H1 (cell line): Measurements from ENCODE around the gene CEP290. TPM values are rescaled to one million over a fixed set of nuclear protein-coding genes. Genes with fewer than 3 reads are reported as not detected.

Source experiments
- BRCA1 ChIP-seq: IDR thresholded peaks from 2 replicates; pipeline ENCODE4 v1.6.1; 2012; ENCODE audit warnings: low read depth, low read length, improper control_type of control experiment
- CHD2 ChIP-seq: IDR thresholded peaks from 2 replicates; pipeline ENCODE4 v1.6.1; 2012; ENCODE audit warnings: low read length, improper control_type of control experiment
- polyA plus RNA-seq, 7 experiments: library from polyadenylated mRNA; depleted of rRNA in 3 of 7; stranded (reverse) in 5 of 7; unstranded in 2 of 7; fragments of >200 nt in 5 of 7; fragments of 200-250 nt in 2 of 7; gene quantifications; 1 replicate in 5 of 7; 2 replicates in 1 of 7; 4 replicates in 1 of 7; pipeline versions ENCODE4 v1.2.1 to v1.2.3, GENCODE V29; 2011 to 2013; ENCODE audit warnings: missing spikeins in 2 of 7, mixed read lengths in 2 of 7
- total RNA-seq: library from RNA; stranded (reverse); fragmentation: NEBNext Ultra II Directional; extraction: Animal tissue kit (Norgen Biotek cat#: 25700); gene quantifications from 2 replicates; pipeline ENCODE4 v1.2.1, GENCODE V29; 2021

CEP290 gene
- total and polyA plus RNA-seq, 2 of the 8 experiments (the other 6 are each of a cell fraction or from before 2014, with no cell fraction given): 2.1 to 5.9 TPM

DNA sequence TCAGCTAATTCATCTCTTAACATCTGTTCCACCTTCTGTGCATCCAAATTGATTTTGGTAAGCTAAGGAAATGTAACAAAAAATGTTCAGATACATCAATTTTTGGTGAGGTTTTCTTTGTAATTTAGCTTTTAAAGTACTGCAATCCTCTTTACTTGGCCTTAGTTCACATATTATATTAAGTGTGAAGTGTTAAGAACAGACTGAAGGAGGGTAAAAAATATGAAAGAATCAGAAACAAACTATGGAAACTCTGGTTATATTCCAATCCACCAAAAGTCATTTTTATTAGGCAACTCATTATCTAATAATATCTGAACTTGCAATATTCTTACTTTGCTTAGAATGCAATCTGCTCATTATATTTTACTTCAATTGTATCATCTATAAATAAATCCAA lies 49.1 kb downstream of the CEP290 start (continued):
- TF ChIP-seq CHD2 (no peak), BRCA1 (no peak)
- TF ChIP-seq, all 59 proteins: peak for 0
